GM12892 (cell line): Measurements from ENCODE around the gene LACRT.

Experiments
- POLR2A ChIP-seq: IDR thresholded peaks from 2 replicates; pipeline ENCODE4 v1.6.1; 2011; ENCODE audit warnings: low read depth, low read length, control low read depth
- POLR2AphosphoS5 ChIP-seq: IDR thresholded peaks from 2 replicates; pipeline ENCODE4 v1.6.1; 2011; ENCODE audit warnings: low read depth, low read length, control low read depth
- TAF1 ChIP-seq: IDR thresholded peaks from 2 replicates; pipeline ENCODE4 v1.6.1; 2011; ENCODE audit warnings: low read depth, mild to moderate bottlenecking, control low read depth, low read length, borderline replicate concordance

DNA sequence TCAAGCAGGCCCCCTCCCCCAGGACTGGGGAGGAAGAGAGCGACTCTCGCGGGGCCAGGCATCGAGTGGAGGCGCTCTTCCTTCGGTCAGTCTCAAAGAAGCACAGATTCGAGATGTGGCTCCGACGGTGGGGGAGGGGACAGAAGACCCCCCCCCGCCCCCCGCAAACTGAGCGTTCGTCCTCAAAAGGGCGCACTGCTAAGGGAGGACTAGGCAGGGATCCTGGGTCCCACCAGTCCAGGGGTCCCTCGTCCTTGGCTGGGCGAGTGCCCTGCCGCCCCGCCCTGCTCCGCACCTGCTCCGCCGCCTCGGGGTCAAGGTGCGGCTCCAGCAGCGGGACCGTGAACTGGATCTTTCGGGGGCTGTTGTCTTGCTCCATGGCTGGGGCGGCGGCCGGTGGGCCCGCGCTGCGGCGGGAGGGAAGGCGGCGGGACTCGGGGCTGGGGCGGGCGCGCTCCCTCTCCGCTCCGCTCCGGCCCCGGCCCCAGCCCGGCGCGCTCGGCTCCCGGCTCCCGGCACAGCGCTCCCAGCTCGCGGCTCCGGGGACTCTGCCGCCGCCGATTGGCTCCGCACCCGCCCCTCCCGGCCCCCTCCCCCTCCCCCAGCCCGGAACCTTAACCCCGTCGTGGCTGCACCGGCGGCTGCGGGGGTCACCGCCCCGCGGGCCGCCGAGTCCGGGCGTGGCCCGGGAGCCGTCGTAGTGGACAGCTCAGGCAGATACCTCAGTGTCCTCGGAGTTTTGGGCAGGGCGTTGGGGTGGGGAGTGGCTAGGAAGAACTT, 46.4 kb downstream of the LACRT start, which contains the start of gene PPP1R1A:
- TF ChIP-seq POLR2AphosphoS5 (no peak), POLR2A (no peak), TAF1 (no peak)
